ENCODE data around the gene NRL.
"Not testable (repeated sequence)": the region's sequence is repeated elsewhere in the genome, so short reads cannot be mapped to it uniquely, and the experiment has no call there.

NRL gene

GRCh38 chr14:24108336-24108874, 6.3 kb downstream of the NRL start:
- Histone ChIP-seq H3K4me1 (ENCODE audit: control insufficient read depth, insufficient read depth, low read length) (peaks cover 5% of the 10 kb centered on the region), H3K9ac (ENCODE audit: low read length in 2 of 2) (peak overlapping the region in 1 of 2 donors; percentile 21), H3K27ac (ENCODE audit: low read length) (no peak overlapping the region), H3K4me3 (ENCODE audit: low read length in 2 of 2) (no peak overlapping the region), H3K36me3 (ENCODE audit: control insufficient read depth in 2 of 2, insufficient read depth in 2 of 2, low read length in 2 of 2) (no peaks in the 10 kb centered on the region), H3K9me3 (ENCODE audit: control insufficient read depth in 2 of 2, low read length in 2 of 2) (no peaks in the 10 kb centered on the region), H3K27me3 (ENCODE audit: control insufficient read depth in 1 of 2, insufficient read depth in 2 of 2, low read length in 2 of 2) (no peaks in the 10 kb centered on the region)

DNA sequence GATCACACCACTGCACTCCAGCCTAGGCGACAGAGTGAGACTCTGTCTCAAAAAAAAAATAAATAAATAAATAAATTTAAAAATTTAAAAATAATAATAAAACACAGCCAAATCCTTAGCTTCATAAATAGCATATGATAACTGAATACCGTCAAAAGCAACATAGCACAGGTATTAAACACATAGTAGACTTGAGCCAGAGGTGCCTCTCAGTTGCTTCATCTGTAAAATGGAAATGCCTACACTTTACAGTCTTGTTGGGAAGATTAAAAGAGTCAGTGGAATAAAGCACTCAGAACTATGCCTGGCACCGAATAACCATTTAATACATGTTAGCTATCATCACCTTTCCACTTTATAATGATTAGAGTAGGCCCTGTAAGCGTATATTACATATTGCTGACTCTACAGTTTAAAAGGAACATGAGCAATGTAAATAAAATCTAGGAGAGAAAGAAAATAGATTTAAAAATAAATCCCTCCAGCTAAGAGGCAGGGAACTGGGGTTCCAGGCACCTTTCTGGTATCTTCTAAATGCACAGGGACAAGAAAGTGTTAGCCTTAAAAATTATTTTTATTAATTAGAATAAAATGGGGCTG, 8.0 kb downstream of the NRL start:
- H3K4me3 ChIP-seq (ENCODE audit: low read length in 2 of 2): no peak overlapping the region
- H3K9ac ChIP-seq (ENCODE audit: low read length in 2 of 2): no peak overlapping the region
- no peak overlapping the region for H3K27ac ChIP-seq (ENCODE audit: low read length)
- no peaks in the 10 kb centered on the region for H3K9me3 ChIP-seq (ENCODE audit: control insufficient read depth in 2 of 2, low read length in 2 of 2)
- no peaks in the 10 kb centered on the region for H3K27me3 ChIP-seq (ENCODE audit: control insufficient read depth in 1 of 2, insufficient read depth in 2 of 2, low read length in 2 of 2)
- H3K4me1 ChIP-seq (ENCODE audit: control insufficient read depth, insufficient read depth, low read length): peaks cover 5% of the 10 kb centered on the region
- no peaks in the 10 kb centered on the region for H3K36me3 ChIP-seq (ENCODE audit: control insufficient read depth in 2 of 2, insufficient read depth in 2 of 2, low read length in 2 of 2)

GRCh38 chr14:24105609-24106239, 9.0 kb downstream of the NRL start:
- H3K4me1 ChIP-seq (ENCODE audit: control insufficient read depth, insufficient read depth, low read length); H3K27me3 ChIP-seq (ENCODE audit: control insufficient read depth in 1 of 2, insufficient read depth in 2 of 2, low read length in 2 of 2); H3K4me3 ChIP-seq (ENCODE audit: low read length in 2 of 2); H3K9me3 ChIP-seq (ENCODE audit: control insufficient read depth in 2 of 2, low read length in 2 of 2); H3K27ac ChIP-seq (ENCODE audit: low read length); H3K36me3 ChIP-seq (ENCODE audit: control insufficient read depth in 2 of 2, insufficient read depth in 2 of 2, low read length in 2 of 2); H3K9ac ChIP-seq (ENCODE audit: low read length in 2 of 2): not testable (repeated sequence)

DNA sequence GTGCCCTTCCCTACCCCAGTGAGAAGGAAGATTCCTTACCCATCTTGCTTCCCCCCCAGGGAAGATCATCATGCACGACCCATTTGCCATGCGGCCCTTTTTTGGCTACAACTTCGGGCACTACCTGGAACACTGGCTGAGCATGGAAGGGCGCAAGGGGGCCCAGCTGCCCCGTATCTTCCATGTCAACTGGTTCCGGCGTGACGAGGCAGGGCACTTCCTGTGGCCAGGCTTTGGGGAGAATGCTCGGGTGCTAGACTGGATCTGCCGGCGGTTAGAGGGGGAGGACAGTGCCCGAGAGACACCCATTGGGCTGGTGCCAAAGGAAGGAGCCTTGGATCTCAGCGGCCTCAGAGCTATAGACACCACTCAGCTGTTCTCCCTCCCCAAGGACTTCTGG, 11.3 kb downstream of the NRL start:
- no peak overlapping the region for H3K27ac ChIP-seq (ENCODE audit: low read length)

DNA sequence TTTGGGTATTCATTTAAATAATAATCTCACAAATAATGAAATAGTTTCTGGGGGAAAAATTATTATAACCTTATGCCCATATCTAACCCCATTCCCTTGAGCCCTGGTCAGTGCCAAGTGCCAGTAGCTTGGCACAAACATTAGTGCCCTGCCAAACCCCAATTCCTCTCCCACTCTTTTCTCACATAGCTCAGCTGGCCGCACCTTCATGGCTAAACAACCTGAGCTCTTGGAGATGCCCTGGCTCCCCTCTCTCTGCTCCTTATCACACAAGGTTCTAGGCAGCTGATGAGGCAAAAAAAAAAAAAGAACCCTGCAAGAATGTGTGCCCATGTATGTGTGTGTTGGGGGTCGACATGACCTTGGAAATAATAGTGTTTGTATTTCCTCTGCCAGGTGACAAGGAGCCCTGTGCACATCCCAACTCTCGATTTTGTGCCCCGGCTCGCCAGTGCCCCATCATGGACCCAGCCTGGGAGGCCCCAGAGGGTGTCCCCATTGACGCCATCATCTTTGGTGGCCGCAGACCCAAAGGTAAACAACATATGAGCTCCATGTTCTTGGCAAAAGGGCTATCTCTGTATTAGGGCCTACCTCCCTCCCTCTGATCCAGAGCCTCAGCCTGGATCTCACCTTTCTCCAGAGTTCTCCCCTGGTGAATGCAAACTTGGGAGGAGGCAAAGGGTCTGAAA, 12.2 kb downstream of the NRL start:
- Histone ChIP-seq H3K27me3 (ENCODE audit: control insufficient read depth in 1 of 2, insufficient read depth in 2 of 2, low read length in 2 of 2) (no peaks in the 10 kb centered on the region), H3K27ac (ENCODE audit: low read length) (no peak overlapping the region), H3K4me1 (ENCODE audit: control insufficient read depth, insufficient read depth, low read length) (no peaks in the 10 kb centered on the region), H3K9me3 (ENCODE audit: control insufficient read depth in 2 of 2, low read length in 2 of 2) (no peaks in the 10 kb centered on the region), H3K9ac (ENCODE audit: low read length in 2 of 2) (no peak overlapping the region), H3K36me3 (ENCODE audit: control insufficient read depth in 2 of 2, insufficient read depth in 2 of 2, low read length in 2 of 2) (peaks cover 0 to 2% of the 10 kb centered on the region in 2 donors), H3K4me3 (ENCODE audit: low read length in 2 of 2) (no peak overlapping the region)

More for the DNA sequence above, 11.3 kb downstream of the NRL start:
- Histone ChIP-seq H3K9ac (ENCODE audit: low read length in 2 of 2) (no peak overlapping the region), H3K36me3 (ENCODE audit: control insufficient read depth in 2 of 2, insufficient read depth in 2 of 2, low read length in 2 of 2) (peaks cover 0 to 2% of the 10 kb centered on the region in 2 donors), H3K4me1 (ENCODE audit: control insufficient read depth, insufficient read depth, low read length) (no peaks in the 10 kb centered on the region), H3K9me3 (ENCODE audit: control insufficient read depth in 2 of 2, low read length in 2 of 2) (no peaks in the 10 kb centered on the region), H3K4me3 (ENCODE audit: low read length in 2 of 2) (no peak overlapping the region), H3K27me3 (ENCODE audit: control insufficient read depth in 1 of 2, insufficient read depth in 2 of 2, low read length in 2 of 2) (no peaks in the 10 kb centered on the region)

DNA sequence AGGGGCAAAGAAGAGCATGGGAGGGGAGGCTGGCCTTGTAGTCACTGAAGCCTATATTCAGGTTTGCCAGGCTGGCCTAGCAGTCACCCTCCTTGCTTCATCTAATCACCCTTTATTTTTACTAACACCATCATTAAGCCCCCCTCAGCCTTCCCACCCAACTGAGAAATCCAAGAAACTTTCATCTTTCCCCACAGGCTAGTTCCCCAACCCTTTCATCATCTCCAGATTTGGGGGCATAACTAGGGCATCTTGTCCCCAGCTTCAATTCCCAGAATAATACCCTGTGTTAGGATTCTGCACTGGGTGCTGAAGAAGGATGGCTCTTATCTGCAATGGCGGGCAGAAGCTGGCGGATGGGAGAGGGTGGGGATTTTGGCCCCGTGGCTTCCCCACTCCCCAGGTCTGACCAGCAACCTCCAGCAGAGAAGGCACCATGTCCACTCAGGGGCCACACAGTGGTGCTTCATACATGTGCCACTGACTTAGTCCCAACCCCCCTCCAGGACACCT, 13.7 kb downstream of the NRL start:
- Histone ChIP-seq H3K4me3 (ENCODE audit: low read length in 2 of 2) (no peak overlapping the region), H3K9me3 (ENCODE audit: control insufficient read depth in 2 of 2, low read length in 2 of 2) (no peaks in the 10 kb centered on the region), H3K36me3 (ENCODE audit: control insufficient read depth in 2 of 2, insufficient read depth in 2 of 2, low read length in 2 of 2) (peaks cover 0 to 2% of the 10 kb centered on the region in 2 donors), H3K9ac (ENCODE audit: low read length in 2 of 2) (no peak overlapping the region), H3K27me3 (ENCODE audit: control insufficient read depth in 1 of 2, insufficient read depth in 2 of 2, low read length in 2 of 2) (no peaks in the 10 kb centered on the region), H3K27ac (ENCODE audit: low read length) (no peak overlapping the region), H3K4me1 (ENCODE audit: control insufficient read depth, insufficient read depth, low read length) (no peaks in the 10 kb centered on the region)

DNA sequence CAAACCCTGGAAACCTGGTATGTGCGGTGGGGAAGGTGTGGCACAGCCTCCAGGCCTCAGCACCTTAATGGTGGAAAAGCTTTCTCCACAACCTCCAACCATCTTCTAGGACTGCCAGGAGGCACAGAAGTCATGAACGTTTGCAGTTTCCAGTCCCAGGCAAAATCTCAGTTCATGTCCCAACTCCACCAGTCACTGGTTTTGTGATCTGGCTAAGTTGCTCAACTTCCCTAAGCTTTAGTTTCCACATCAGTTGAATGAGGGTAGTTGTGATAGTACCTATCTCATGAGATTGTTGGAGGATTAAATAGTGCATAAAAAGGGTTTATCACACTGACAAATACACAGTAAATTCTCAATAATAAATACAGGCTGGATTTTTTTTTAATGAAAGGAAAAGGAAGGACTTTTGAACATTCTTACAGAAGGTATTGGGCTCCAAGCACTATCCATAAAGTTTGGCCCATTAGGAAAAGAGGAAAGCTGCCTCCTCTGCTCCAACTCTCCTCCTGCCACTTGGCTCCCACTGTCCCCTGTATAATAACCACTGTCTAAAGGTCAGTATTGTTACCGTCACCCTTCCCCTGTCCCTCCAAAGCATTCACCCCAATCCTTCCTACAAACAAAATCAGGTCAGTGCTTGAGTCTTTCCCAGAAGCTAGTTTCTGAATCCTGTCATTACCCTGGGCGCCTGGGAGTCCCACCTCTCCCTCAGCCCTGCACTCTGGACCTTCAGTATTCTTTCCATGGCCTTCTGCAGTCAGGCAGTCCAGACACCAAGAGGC, 14.4 kb downstream of the NRL start:
- Histone ChIP-seq H3K9ac (ENCODE audit: low read length in 2 of 2) (no peak overlapping the region), H3K4me3 (ENCODE audit: low read length in 2 of 2) (no peak overlapping the region), H3K36me3 (ENCODE audit: control insufficient read depth in 2 of 2, insufficient read depth in 2 of 2, low read length in 2 of 2) (peaks cover 0 to 2% of the 10 kb centered on the region in 2 donors), H3K27me3 (ENCODE audit: control insufficient read depth in 1 of 2, insufficient read depth in 2 of 2, low read length in 2 of 2) (no peaks in the 10 kb centered on the region), H3K27ac (ENCODE audit: low read length) (no peak overlapping the region), H3K9me3 (ENCODE audit: control insufficient read depth in 2 of 2, low read length in 2 of 2) (no peaks in the 10 kb centered on the region), H3K4me1 (ENCODE audit: control insufficient read depth, insufficient read depth, low read length) (peaks cover 1% of the 10 kb centered on the region)

- H3K9me3 ChIP-seq (ENCODE audit: control insufficient read depth in 2 of 2, low read length in 2 of 2): no peaks in the 10 kb centered on the region
- H3K27me3 ChIP-seq (ENCODE audit: control insufficient read depth in 1 of 2, insufficient read depth in 2 of 2, low read length in 2 of 2): no peaks in the 10 kb centered on the region
- H3K9ac ChIP-seq (ENCODE audit: low read length in 2 of 2): no peak overlapping the region
- peaks cover 10% of the 10 kb centered on the region for H3K4me1 ChIP-seq (ENCODE audit: control insufficient read depth, insufficient read depth, low read length)
- H3K27ac ChIP-seq (ENCODE audit: low read length): no peak overlapping the region
- no peak overlapping the region for H3K4me3 ChIP-seq (ENCODE audit: low read length in 2 of 2)
- peaks cover 0 to 2% of the 10 kb centered on the region in 2 donors for H3K36me3 ChIP-seq (ENCODE audit: control insufficient read depth in 2 of 2, insufficient read depth in 2 of 2, low read length in 2 of 2)
Observed at GRCh38 chr14:24098927-24099813, 15.6 kb downstream of the NRL start.

DNA sequence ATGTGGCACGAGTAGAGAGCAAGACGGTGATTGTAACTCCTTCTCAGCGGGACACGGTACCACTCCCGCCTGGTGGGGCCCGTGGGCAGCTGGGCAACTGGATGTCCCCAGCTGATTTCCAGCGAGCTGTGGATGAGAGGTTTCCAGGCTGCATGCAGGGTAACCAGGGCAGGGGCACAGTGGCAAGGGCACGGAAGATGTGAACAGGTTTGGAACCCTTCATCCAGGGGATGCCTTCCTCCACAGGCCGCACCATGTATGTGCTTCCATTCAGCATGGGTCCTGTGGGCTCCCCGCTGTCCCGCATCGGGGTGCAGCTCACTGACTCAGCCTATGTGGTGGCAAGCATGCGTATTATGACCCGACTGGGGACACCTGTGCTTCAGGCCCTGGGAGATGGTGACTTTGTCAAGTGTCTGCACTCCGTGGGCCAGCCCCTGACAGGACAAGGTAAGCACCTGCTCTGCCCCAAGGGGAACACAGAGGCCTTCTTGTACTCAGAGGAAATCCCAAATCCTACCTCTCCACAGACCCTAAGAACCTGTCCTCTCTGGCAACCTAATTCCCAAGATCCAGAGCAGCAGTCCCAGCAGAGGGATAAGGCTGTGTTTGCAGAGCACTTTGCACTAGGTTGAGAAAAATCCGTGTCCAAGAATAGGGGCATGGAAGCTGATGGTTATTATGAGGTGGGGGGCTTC, 16.4 kb downstream of the NRL start:
- Histone ChIP-seq H3K27ac (ENCODE audit: low read length) (no peak overlapping the region), H3K4me3 (ENCODE audit: low read length in 2 of 2) (no peak overlapping the region), H3K4me1 (ENCODE audit: control insufficient read depth, insufficient read depth, low read length) (peaks cover 16% of the 10 kb centered on the region), H3K36me3 (ENCODE audit: control insufficient read depth in 2 of 2, insufficient read depth in 2 of 2, low read length in 2 of 2) (peaks cover 0 to 2% of the 10 kb centered on the region in 2 donors), H3K9me3 (ENCODE audit: control insufficient read depth in 2 of 2, low read length in 2 of 2) (no peaks in the 10 kb centered on the region), H3K9ac (ENCODE audit: low read length in 2 of 2) (no peak overlapping the region), H3K27me3 (ENCODE audit: control insufficient read depth in 1 of 2, insufficient read depth in 2 of 2, low read length in 2 of 2) (no peaks in the 10 kb centered on the region)
